Psoas muscle (tissue), 8 donors: ENCODE results near the gene LPP. TPM values are rescaled to one million over a fixed set of nuclear protein-coding genes. Genes with fewer than 3 reads are reported as not detected.

Source experiments
- ATAC-seq, 4 donors: fragments of 200-7000 bp; cut with Tn5 transposase; one replicate each; pipeline ENCODE4 v1.9.1; 2020; ENCODE audit warnings: moderate library complexity in 3 of 4, mild to moderate bottlenecking in 2 of 4
- DNase-seq, 2 donors: peaks; one replicate each; pipeline ENCODE4 v3.0.0-alpha.2; 2020
- H3K27ac ChIP-seq: fragments of 200-600 bp; one replicate; pipeline ENCODE4 v1.8.0; 2022
- H3K27me3 ChIP-seq, 3 donors: fragments of 200-600 bp in 1 of 3; one replicate each; pipeline versions ENCODE4 v1.6.1 to v1.8.0; 2013 to 2022; ENCODE audit warnings: low read length in 2 of 3, mild to moderate bottlenecking in 2 of 3, moderate library complexity in 1 of 3; ENCODE audit not compliant: insufficient read depth in 3 of 3
- H3K36me3 ChIP-seq, 2 donors: fragments of 200-600 bp in 1 of 2; one replicate each; pipeline versions ENCODE4 v1.6.1 to v1.8.0; 2013 to 2022; ENCODE audit warnings: low read depth in 1 of 2, mild to moderate bottlenecking in 1 of 2, moderate library complexity in 1 of 2; ENCODE audit not compliant: insufficient read depth in 1 of 2
- H3K4me1 ChIP-seq: fragments of 200-600 bp; one replicate; pipeline ENCODE4 v1.8.0; 2022
- H3K4me3 ChIP-seq: fragments of 200-600 bp; one replicate; pipeline ENCODE4 v1.8.0; 2022; ENCODE audit warnings: mild to moderate bottlenecking
- H3K9me3 ChIP-seq: fragments of 200-600 bp; one replicate; pipeline ENCODE4 v1.8.0; 2022
- CTCF ChIP-seq: fragments of 200-600 bp; IDR thresholded peaks from one replicate; pipeline ENCODE4 v1.8.0; 2022; ENCODE audit warnings: antibody characterized with exemption
- WGBS, 3 donors: extraction: QIAGEN DNeasy Blood & Tissue Kit; methylation state at CpG; one replicate each; pipeline versions ENCODE4 v1.1.6 to v1.1.7; 2013; 5-methylcytosine and 5-hydroxymethylcytosine counted together
- intact Hi-C, 2 donors: fragments of 100-400 bp; cut with DNase I; formaldehyde crosslinking; loops; one replicate each; pipeline versions ENCODE4 v1.11.0 to v1.14.2; 2022
- polyA plus RNA-seq, 3 donors: library from polyadenylated mRNA; stranded (reverse); fragments of 200-250 nt; gene quantifications; one replicate each; pipeline ENCODE4 v1.2.3, GENCODE V29; 2013
- total RNA-seq, 4 donors: library from RNA; stranded (reverse); fragmentation: NEBNext Ultra II Directional in 2 of 4; extraction: Animal tissue kit (Norgen Biotek cat#: 25700) in 2 of 4; gene quantifications; one replicate each; pipeline versions ENCODE4 v1.2.1 to v1.2.4, GENCODE V29; 2021 to 2023
- donor health status: healthy with polysubstance abuse.
- donor health status: DM: no; HTN: no; CAD: no; lungs with moderate emphysema.
- donor health status: Bipolar disorder and iron deficiency.
- donor health status: healthy.
- donor health status: DM: yes; HTN: yes; CAD: no.
- donor health status: DM: no; HTN: no; CAD: no.
- donor health status: DM: no; HTN: no; CAD: no.
- donor health status: DM: yes; HTN: yes; CAD: no.

Gene LPP
- total and polyA plus RNA-seq, 7 donors, result 2.6 to 80.3 (median 42.8) TPM

GRCh38 chr3:188122571-188123169 is 31.3 kb upstream of the LPP start:
- WGBS, 3 donors, result 53 to 74% (median 53%) methylated on average over 4 of the region's 4 CpGs
- ATAC-seq, result peak in 3 of 4 donors; percentile 73 to 81 (median 74)

GRCh38 chr3:188123170-188123905 is 30.6 kb upstream of the LPP start:
- peak in 1 of 4 donors; percentile 21 for ATAC-seq
- no peak overlapping the region for H3K4me3 ChIP-seq
- no peak for TF ChIP-seq CTCF
- peaks cover 21% of the 10 kb centered on the region for H3K4me1 ChIP-seq
- H3K27ac ChIP-seq, result peak overlapping the region; percentile 56
- H3K27me3 ChIP-seq, result no peaks in the 10 kb centered on the region
- DNase-seq, result no peak
- intact Hi-C loops, result no loop called here
- no peaks in the 10 kb centered on the region for H3K36me3 ChIP-seq
- no peaks in the 10 kb centered on the region for H3K9me3 ChIP-seq
- WGBS, 3 donors, result 76 to 80% (median 79%) methylated on average over 6 of the region's 6 CpGs

More at GRCh38 chr3:188122571-188123169, 31.3 kb upstream of the LPP start:
- no peaks in the 10 kb centered on the region for H3K36me3 ChIP-seq
- DNase-seq, result no peak
- peaks cover 21% of the 10 kb centered on the region for H3K4me1 ChIP-seq
- H3K27ac ChIP-seq, result peak overlapping the region; percentile 56
- intact Hi-C loops, result no loop called here
- no peak overlapping the region for H3K4me3 ChIP-seq
- H3K27me3 ChIP-seq, result no peaks in the 10 kb centered on the region
- no peak for TF ChIP-seq CTCF
- H3K9me3 ChIP-seq, result no peaks in the 10 kb centered on the region

- Histone ChIP-seq H3K36me3 (no peaks in the 10 kb centered on the region), H3K4me1 (peaks cover 21% of the 10 kb centered on the region), H3K27ac (no peak overlapping the region), H3K27me3 (no peaks in the 10 kb centered on the region), H3K9me3 (no peaks in the 10 kb centered on the region), H3K4me3 (no peak overlapping the region)
- WGBS, 3 donors, result 84 to 88% (median 84%) methylated on average over 2 of the region's 2 CpGs
- no peak for TF ChIP-seq CTCF
- intact Hi-C loops, result no loop called here
- DNase-seq (no peak), ATAC-seq (no peak)
Measured at GRCh38 chr3:188124184-188124583, 29.8 kb upstream of the LPP start.

GRCh38 chr3:188125076-188125475 is 28.9 kb upstream of the LPP start:
- DNase-seq (no peak), ATAC-seq (no peak)
- 92 to 99% (median 94%) methylated on average over 3 of the region's 3 CpGs for WGBS, 3 donors
- no peak overlapping the region for H3K27ac ChIP-seq
- no peaks in the 10 kb centered on the region for H3K36me3 ChIP-seq
- intact Hi-C loops, result no loop called here
- peaks cover 23% of the 10 kb centered on the region for H3K4me1 ChIP-seq
- no peak overlapping the region for H3K4me3 ChIP-seq
- no peak for TF ChIP-seq CTCF
- no peaks in the 10 kb centered on the region for H3K9me3 ChIP-seq
- H3K27me3 ChIP-seq, result no peaks in the 10 kb centered on the region
